Colonic mucosa (tissue), 4 donors: ENCODE results near the gene FILIP1L. TPM values are rescaled to one million over a fixed set of nuclear protein-coding genes. Genes with fewer than 3 reads are reported as not detected.

Experiments used
- DNase-seq: peaks from one replicate; pipeline ENCODE4 v3.0.0-alpha.2; 2020
- H3K27ac ChIP-seq: fragments of 200-600 bp; one replicate; pipeline ENCODE4 v1.8.0; 2021
- H3K27me3 ChIP-seq: fragments of 200-600 bp; one replicate; pipeline ENCODE4 v1.8.0; 2021
- H3K36me3 ChIP-seq: fragments of 200-600 bp; one replicate; pipeline ENCODE4 v1.8.0; 2021
- H3K4me1 ChIP-seq: fragments of 200-600 bp; one replicate; pipeline ENCODE4 v1.8.0; 2021; ENCODE audit warnings: mild to moderate bottlenecking
- H3K4me3 ChIP-seq: fragments of 200-600 bp; one replicate; pipeline ENCODE4 v1.8.0; 2021
- H3K9ac ChIP-seq, 2 donors: one replicate each; pipeline ENCODE4 v1.7.0; 2013; ENCODE audit warnings: control low read depth in 2 of 2, low read depth in 2 of 2, low read length in 2 of 2
- H3K9me3 ChIP-seq: fragments of 200-600 bp; one replicate; pipeline ENCODE4 v1.8.0; 2021
- intact Hi-C: fragments of 100-400 bp; cut with DNase I; formaldehyde crosslinking; loops from one replicate; pipeline ENCODE4 v1.14.1; 2022
- total RNA-seq, 2 donors: library from RNA; stranded (reverse); fragmentation: NEBNext Ultra II Directional in 1 of 2; extraction: Animal tissue kit (Norgen Biotek cat#: 25700) in 1 of 2; gene quantifications; one replicate each; pipeline ENCODE4 v1.2.1, GENCODE V29; 2021
- TF ChIP-seq, protein P1 (sequence below): fragments of 200-600 bp; IDR thresholded peaks from one replicate; pipeline ENCODE4 v1.8.0; 2022; ENCODE audit warnings: antibody characterized with exemption, mild to moderate bottlenecking
- donor health status: healthy.
- donor health status: DM: no; HTN: no; CAD: no.
- donor health status: DM: no; HTN: no; CAD: no.

Gene FILIP1L
- total RNA-seq, 2 donors from 2014 or later, result 3.7 to 29.0 TPM

DNA sequence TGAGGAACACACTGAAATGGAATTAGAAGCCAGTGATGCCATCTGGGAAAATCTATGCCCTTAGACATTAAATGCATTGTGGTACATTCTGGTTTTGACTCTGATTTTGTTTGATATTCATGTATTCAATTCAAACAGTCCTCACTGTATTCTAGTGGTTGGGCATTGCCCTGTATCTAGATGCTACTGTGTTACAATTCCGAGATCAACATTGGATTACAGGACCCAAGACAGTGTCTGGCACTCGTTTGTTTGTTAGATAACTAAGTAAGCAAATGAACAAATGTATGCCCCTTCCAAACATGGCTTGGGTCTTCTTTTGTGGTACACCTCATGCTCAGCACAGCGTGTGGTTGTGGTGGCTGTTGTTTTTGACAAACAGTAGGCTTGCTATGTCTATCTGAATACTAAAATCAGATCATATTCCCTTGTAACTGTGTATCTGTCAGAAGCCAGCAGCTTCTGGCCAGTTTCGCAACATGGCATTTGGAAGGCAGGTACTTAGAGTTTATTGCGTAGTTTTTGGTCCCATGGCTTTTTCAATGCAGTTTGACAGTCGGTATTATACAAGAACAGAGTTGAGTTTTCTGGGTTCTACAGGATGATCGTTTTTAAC is 5.7 kb downstream of the FILIP1L start:
- intact Hi-C loops, result no loop called here
- no peak for DNase-seq

DNA sequence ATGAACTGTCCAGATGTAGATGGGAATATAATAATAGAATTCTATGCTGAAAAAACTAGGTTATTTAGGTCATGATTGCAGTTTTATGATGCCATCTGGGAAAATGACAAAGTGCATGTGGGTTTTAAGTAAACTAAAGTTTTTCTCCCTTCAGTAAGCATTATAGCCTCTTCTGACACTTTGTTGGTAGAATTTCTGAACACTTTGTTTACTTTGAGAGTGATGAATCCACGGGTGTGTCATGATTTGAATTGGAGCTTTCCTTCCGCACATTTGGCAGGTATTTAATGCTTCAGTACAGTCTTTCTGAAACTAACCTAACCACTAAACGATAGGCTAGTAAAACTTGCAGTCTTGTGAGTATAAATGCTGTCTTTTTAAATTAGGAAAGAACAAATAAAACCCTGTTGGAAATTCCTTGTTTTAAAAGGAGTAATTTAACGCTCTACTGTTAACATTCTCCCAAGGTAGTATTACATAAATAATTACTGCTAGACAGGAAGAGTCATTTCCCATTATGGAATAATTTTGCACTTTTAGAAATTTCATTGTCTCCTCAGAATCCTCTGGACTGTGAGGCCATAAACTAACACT is 7.0 kb downstream of the FILIP1L start:
- Histone ChIP-seq H3K27ac (peak overlapping the region; percentile 14), H3K9ac (no peak overlapping the region), H3K36me3 (no peaks in the 10 kb centered on the region), H3K4me1 (no peaks in the 10 kb centered on the region), H3K9me3 (no peaks in the 10 kb centered on the region), H3K4me3 (no peak overlapping the region), H3K27me3 (no peaks in the 10 kb centered on the region)
- TF ChIP-seq, protein P1, sequence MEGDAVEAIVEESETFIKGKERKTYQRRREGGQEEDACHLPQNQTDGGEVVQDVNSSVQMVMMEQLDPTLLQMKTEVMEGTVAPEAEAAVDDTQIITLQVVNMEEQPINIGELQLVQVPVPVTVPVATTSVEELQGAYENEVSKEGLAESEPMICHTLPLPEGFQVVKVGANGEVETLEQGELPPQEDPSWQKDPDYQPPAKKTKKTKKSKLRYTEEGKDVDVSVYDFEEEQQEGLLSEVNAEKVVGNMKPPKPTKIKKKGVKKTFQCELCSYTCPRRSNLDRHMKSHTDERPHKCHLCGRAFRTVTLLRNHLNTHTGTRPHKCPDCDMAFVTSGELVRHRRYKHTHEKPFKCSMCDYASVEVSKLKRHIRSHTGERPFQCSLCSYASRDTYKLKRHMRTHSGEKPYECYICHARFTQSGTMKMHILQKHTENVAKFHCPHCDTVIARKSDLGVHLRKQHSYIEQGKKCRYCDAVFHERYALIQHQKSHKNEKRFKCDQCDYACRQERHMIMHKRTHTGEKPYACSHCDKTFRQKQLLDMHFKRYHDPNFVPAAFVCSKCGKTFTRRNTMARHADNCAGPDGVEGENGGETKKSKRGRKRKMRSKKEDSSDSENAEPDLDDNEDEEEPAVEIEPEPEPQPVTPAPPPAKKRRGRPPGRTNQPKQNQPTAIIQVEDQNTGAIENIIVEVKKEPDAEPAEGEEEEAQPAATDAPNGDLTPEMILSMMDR, result no peak
- no peak for DNase-seq
- intact Hi-C loops, result no loop called here

More for the DNA sequence above, 5.7 kb downstream of the FILIP1L start:
- H3K9ac ChIP-seq, result no peak overlapping the region
- H3K4me3 ChIP-seq, result no peak overlapping the region
- no peak overlapping the region for H3K27ac ChIP-seq
- TF ChIP-seq, protein P1, result no peak
- no peaks in the 10 kb centered on the region for H3K27me3 ChIP-seq
- H3K36me3 ChIP-seq, result no peaks in the 10 kb centered on the region
- no peaks in the 10 kb centered on the region for H3K9me3 ChIP-seq
- no peaks in the 10 kb centered on the region for H3K4me1 ChIP-seq

DNA sequence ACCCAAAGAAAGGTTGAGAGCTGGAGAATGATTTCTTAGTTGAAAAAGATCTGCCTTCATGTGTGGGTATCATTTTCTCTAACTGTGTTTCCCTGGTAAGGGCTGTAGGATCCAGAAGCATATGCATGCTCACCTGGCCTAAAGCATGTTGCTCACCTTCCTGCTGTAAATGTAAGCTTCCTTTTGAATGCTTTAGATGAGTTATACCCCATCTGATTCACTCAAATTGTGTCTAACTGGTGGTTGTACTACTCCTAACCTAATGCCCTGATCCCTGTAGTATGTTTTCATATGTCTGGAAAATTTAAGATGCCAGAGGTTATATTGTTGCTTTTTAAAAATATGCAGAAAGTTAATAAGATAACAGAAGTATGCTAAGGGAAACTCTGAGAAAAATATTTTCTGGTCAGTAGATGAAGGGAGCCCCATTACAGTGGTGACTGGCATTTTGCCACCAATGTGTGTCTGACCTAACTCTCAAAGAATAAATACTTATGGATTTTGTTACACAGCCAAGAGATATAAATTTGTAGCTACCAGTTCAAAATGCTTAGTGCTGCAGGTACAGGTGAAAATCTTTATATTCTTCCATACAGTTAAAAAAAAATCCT is 7.7 kb downstream of the FILIP1L start:
- H3K4me1 ChIP-seq, result no peaks in the 10 kb centered on the region
- no peak for DNase-seq
- H3K27ac ChIP-seq, result peak overlapping the region; percentile 14
- H3K27me3 ChIP-seq, result no peaks in the 10 kb centered on the region
- TF ChIP-seq, protein P1, result no peak
- no peak overlapping the region for H3K9ac ChIP-seq
- no peaks in the 10 kb centered on the region for H3K9me3 ChIP-seq
- no peak overlapping the region for H3K4me3 ChIP-seq
- no peaks in the 10 kb centered on the region for H3K36me3 ChIP-seq
- intact Hi-C loops, result no loop called here

DNA sequence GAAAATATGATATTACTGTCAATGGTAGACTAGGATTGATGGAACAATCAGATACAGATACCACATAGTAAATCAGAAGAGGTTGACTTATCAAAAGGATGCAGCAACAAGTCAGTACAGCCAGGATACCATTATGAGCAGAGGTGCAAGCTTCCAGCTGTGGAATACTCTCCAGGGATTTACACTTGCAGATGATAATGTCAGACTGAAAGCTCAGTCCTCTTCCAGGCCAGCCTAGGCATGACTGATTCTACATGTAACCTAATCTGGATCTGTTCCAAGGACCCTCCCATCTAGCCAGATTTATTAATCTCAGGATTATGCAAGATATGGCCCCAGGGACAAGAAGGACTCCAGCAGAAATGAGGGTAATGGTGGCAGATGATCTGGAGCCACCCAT is 8.2 kb downstream of the FILIP1L start:
- Histone ChIP-seq H3K9me3 (no peaks in the 10 kb centered on the region), H3K27ac (no peak overlapping the region), H3K36me3 (no peaks in the 10 kb centered on the region), H3K27me3 (no peaks in the 10 kb centered on the region), H3K4me1 (no peaks in the 10 kb centered on the region), H3K9ac (no peak overlapping the region), H3K4me3 (no peak overlapping the region)
- TF ChIP-seq, protein P1, result no peak
- DNase-seq, result no peak
- intact Hi-C loops, result no loop called here

DNA sequence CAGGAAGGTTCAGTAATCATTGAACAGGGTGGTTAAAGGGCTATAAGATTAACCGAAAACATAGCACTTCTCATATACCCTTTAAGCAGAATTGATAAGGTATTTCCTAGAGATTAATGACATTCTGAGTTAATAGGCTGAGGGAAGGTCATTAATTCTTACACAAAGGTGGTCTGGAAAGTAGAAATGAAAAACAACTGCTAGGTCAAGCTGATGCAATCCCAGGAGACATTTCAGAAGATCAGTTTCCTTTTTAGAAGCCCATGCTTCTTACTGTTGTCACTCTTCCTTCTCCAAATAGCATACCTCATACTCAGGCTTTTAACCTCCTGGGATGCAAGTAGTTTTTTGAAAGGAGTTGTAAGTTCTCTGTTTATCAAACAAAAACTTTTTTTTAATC is 8.8 kb downstream of the FILIP1L start:
- Histone ChIP-seq H3K9ac (no peak overlapping the region), H3K9me3 (no peaks in the 10 kb centered on the region), H3K4me3 (no peak overlapping the region), H3K27ac (no peak overlapping the region), H3K27me3 (no peaks in the 10 kb centered on the region), H3K4me1 (no peaks in the 10 kb centered on the region), H3K36me3 (no peaks in the 10 kb centered on the region)
- TF ChIP-seq, protein P1, result no peak
- no peak for DNase-seq
- intact Hi-C loops, result no loop called here
